Measurements from ENCODE around the gene ST6GAL1.
"Not testable (repeated sequence)": the region's sequence is repeated elsewhere in the genome, so short reads cannot be mapped to it uniquely, and the experiment has no call there.

ST6GAL1 gene

DNA sequence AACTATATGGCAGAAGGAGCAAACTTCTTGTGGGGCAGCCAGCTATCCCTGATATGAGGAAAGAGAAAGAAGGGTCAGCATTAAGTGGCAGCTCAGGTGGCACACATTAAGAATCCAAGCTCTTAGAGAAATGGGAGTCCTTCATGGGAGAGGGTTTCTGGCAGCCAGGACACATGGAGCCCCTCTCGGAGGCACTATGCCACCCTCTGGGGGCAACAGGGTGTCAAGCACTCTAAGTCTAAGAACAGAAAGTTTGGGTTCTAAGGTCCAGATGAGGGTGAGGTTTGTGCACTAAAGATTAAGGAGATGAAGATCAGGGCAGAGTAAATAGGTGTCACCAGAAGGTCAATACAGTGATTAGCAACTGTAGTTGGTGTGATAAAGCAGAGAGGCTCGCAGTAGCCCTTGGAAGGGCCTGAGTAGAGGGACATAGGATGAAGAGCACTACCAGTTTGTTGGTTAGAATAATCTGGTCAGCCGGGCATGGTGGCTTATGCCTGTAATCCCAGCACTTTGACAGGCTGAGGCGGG is 89.3 kb downstream of the ST6GAL1 start:
- Histone ChIP-seq H3K36me3 (ENCODE audit: insufficient read depth) (no peaks in the 10 kb centered on the region), H3K4me2 (no peak overlapping the region), H3K79me2 (ENCODE audit: insufficient read depth, low read depth) (no peaks in the 10 kb centered on the region), H3K27me3 (ENCODE audit: insufficient read depth, low read depth) (no peaks in the 10 kb centered on the region), H3K4me1 (ENCODE audit: low read depth, poor library complexity, severe bottlenecking) (no peaks in the 10 kb centered on the region), H2AFZ (ENCODE audit: low read depth) (no peak overlapping the region), H3K27ac (no peak overlapping the region), H3K4me3 (IDR thresholded peaks at IDR 0.05; ENCODE audit: insufficient read depth, low read depth, low read length) (no peak overlapping the region), H3K9ac (no peak overlapping the region), H4K20me1 (ENCODE audit: insufficient read depth) (no peaks in the 10 kb centered on the region)
- TF ChIP-seq CTCF (conservative IDR thresholded peaks at IDR 0.05; ENCODE audit: low read depth, low read length): no peak

DNA sequence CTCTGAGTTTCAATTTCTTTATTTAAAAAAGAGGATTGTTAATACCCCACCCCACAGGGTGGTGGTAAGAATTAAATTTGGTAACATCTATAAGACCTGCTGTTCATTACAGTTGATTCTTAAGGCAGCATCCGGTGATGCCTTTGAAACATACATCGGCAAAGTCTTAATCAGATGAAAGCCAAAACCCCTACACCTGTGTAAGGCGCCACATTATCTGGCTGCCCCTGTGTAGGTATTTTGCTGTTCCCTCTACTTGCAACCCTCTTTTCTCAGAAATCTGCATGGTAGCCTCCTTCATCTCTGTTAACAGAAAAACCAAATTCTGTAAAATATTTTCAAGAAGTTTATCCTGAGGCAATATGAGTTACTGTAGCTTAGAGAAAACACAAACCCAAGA is 90.0 kb downstream of the ST6GAL1 start:
- Histone ChIP-seq H3K9ac (no peak overlapping the region), H4K20me1 (ENCODE audit: insufficient read depth) (no peaks in the 10 kb centered on the region), H3K4me2 (no peak overlapping the region), H3K27me3 (ENCODE audit: insufficient read depth, low read depth) (no peaks in the 10 kb centered on the region), H3K79me2 (ENCODE audit: insufficient read depth, low read depth) (no peaks in the 10 kb centered on the region), H3K36me3 (ENCODE audit: insufficient read depth) (no peaks in the 10 kb centered on the region), H2AFZ (ENCODE audit: low read depth) (no peak overlapping the region), H3K27ac (no peak overlapping the region), H3K4me1 (ENCODE audit: low read depth, poor library complexity, severe bottlenecking) (no peaks in the 10 kb centered on the region), H3K4me3 (IDR thresholded peaks at IDR 0.05; ENCODE audit: insufficient read depth, low read depth, low read length) (no peak overlapping the region)
- no peak for TF ChIP-seq CTCF (conservative IDR thresholded peaks at IDR 0.05; ENCODE audit: low read depth, low read length)

- H3K79me2 ChIP-seq (ENCODE audit: insufficient read depth, low read depth): no peaks in the 10 kb centered on the region
- no peaks in the 10 kb centered on the region for H3K4me1 ChIP-seq (ENCODE audit: low read depth, poor library complexity, severe bottlenecking)
- no peaks in the 10 kb centered on the region for H3K36me3 ChIP-seq (ENCODE audit: insufficient read depth)
- no peaks in the 10 kb centered on the region for H4K20me1 ChIP-seq (ENCODE audit: insufficient read depth)
- H3K4me2 ChIP-seq: no peak overlapping the region
- no peak overlapping the region for H3K9ac ChIP-seq
- no peak overlapping the region for H3K4me3 ChIP-seq (IDR thresholded peaks at IDR 0.05; ENCODE audit: insufficient read depth, low read depth, low read length)
- no peak overlapping the region for H3K27ac ChIP-seq
- TF ChIP-seq CTCF (conservative IDR thresholded peaks at IDR 0.05; ENCODE audit: low read depth, low read length): no peak
- H2AFZ ChIP-seq (ENCODE audit: low read depth): no peak overlapping the region
- no peaks in the 10 kb centered on the region for H3K27me3 ChIP-seq (ENCODE audit: insufficient read depth, low read depth)
These were observed 91.5 kb downstream of the ST6GAL1 start for GRCh38 chr3:187021748-187022402.

- Histone ChIP-seq H3K4me1 (ENCODE audit: low read depth, poor library complexity, severe bottlenecking) (no peaks in the 10 kb centered on the region), H3K27me3 (ENCODE audit: insufficient read depth, low read depth) (no peaks in the 10 kb centered on the region), H3K79me2 (ENCODE audit: insufficient read depth, low read depth) (no peaks in the 10 kb centered on the region), H2AFZ (ENCODE audit: low read depth) (no peak overlapping the region), H3K27ac (no peak overlapping the region), H3K4me3 (IDR thresholded peaks at IDR 0.05; ENCODE audit: insufficient read depth, low read depth, low read length) (no peak overlapping the region), H3K4me2 (no peak overlapping the region), H4K20me1 (ENCODE audit: insufficient read depth) (no peaks in the 10 kb centered on the region), H3K9ac (no peak overlapping the region), H3K36me3 (ENCODE audit: insufficient read depth) (no peaks in the 10 kb centered on the region)
- TF ChIP-seq CTCF (conservative IDR thresholded peaks at IDR 0.05; ENCODE audit: low read depth, low read length): no peak
These were observed 92.2 kb downstream of the ST6GAL1 start for GRCh38 chr3:187022403-187023029.

- not testable (repeated sequence) for H3K79me2 ChIP-seq (ENCODE audit: insufficient read depth, low read depth); H3K4me2 ChIP-seq; H3K9ac ChIP-seq
These were observed 93.0 kb downstream of the ST6GAL1 start for GRCh38 chr3:187023340-187023739.

More at GRCh38 chr3:187023340-187023739, 93.0 kb downstream of the ST6GAL1 start:
- not testable (repeated sequence) for H3K4me1 ChIP-seq (ENCODE audit: low read depth, poor library complexity, severe bottlenecking); H3K27ac ChIP-seq; H3K4me3 ChIP-seq (IDR thresholded peaks at IDR 0.05; ENCODE audit: insufficient read depth, low read depth, low read length); H3K36me3 ChIP-seq (ENCODE audit: insufficient read depth); H4K20me1 ChIP-seq (ENCODE audit: insufficient read depth); H3K27me3 ChIP-seq (ENCODE audit: insufficient read depth, low read depth); H2AFZ ChIP-seq (ENCODE audit: low read depth)

Data from KMS-11 (cell line).